ENCODE results near the gene SLC37A4.
"Not testable (repeated sequence)": the region's sequence is repeated elsewhere in the genome, so short reads cannot be mapped to it uniquely, and the experiment has no call there.

SLC37A4 gene

GRCh38 chr11:119030329-119031047 lies at the start of gene SLC37A4:
SLC37A4 (minus strand) TSS chr11:119030877.
- peaks cover 2% of the 10 kb centered on the region for H3K36me3 Mint-ChIP-seq
- no peaks in the 10 kb centered on the region for H3K27me3 Mint-ChIP-seq
- no peaks in the 10 kb centered on the region for H3K9me3 Mint-ChIP-seq
- ATAC-seq = peak; percentile 94
- H3K27ac Mint-ChIP-seq = peak within 1 kb of the TSS; percentile 85
- H3K4me1 Mint-ChIP-seq = peaks cover 23% of the 10 kb centered on the region
- peak within 1 kb of the TSS; percentile 88 for H3K4me3 Mint-ChIP-seq

- Mint-ChIP-seq H3K4me3 (no peak overlapping the region), H3K27me3 (no peaks in the 10 kb centered on the region), H3K9me3 (no peaks in the 10 kb centered on the region), H3K36me3 (peaks cover 60% of the 10 kb centered on the region), H3K27ac (no peak overlapping the region), H3K4me1 (no peaks in the 10 kb centered on the region)
- ATAC-seq = no peak
These were observed 48.2 kb upstream of the SLC37A4 start for GRCh38 chr11:119078675-119079420.

- ATAC-seq = no peak
- Mint-ChIP-seq H3K27me3 (no peaks in the 10 kb centered on the region), H3K4me3 (no peak overlapping the region), H3K4me1 (peaks cover 3% of the 10 kb centered on the region), H3K36me3 (peaks cover 68% of the 10 kb centered on the region), H3K9me3 (no peaks in the 10 kb centered on the region), H3K27ac (no peak overlapping the region)
These were observed 47.2 kb upstream of the SLC37A4 start for GRCh38 chr11:119077839-119078238.

GRCh38 chr11:119067371-119068222 lies 36.9 kb upstream of the SLC37A4 start, which contains the start of gene VPS11:
VPS11 (plus strand) TSS chr11:119067818; CDS start chr11:119067824, 6 bp downstream.
- ATAC-seq = peak; percentile 99
- Mint-ChIP-seq H3K4me1 (peaks cover 33% of the 10 kb centered on the region), H3K27me3 (no peaks in the 10 kb centered on the region), H3K36me3 (peaks cover 23% of the 10 kb centered on the region), H3K9me3 (no peaks in the 10 kb centered on the region), H3K4me3 (peak within 1 kb of the TSS; percentile 84), H3K27ac (peak within 1 kb of the TSS; percentile 89)

GRCh38 chr11:119065369-119065768 lies 34.7 kb upstream of the SLC37A4 start:
- Mint-ChIP-seq H3K4me1 (peaks cover 31% of the 10 kb centered on the region), H3K36me3 (peaks cover 11% of the 10 kb centered on the region), H3K4me3 (no peak overlapping the region), H3K9me3 (no peaks in the 10 kb centered on the region), H3K27me3 (no peaks in the 10 kb centered on the region), H3K27ac (no peak overlapping the region)
- no peak for ATAC-seq

- no peaks in the 10 kb centered on the region for H3K9me3 Mint-ChIP-seq
- H3K36me3 Mint-ChIP-seq = no peaks in the 10 kb centered on the region
- ATAC-seq = no peak
- H3K27ac Mint-ChIP-seq = no peak overlapping the region
- H3K27me3 Mint-ChIP-seq = no peaks in the 10 kb centered on the region
- H3K4me1 Mint-ChIP-seq = peaks cover 30% of the 10 kb centered on the region
- no peak overlapping the region for H3K4me3 Mint-ChIP-seq
These were observed 32.1 kb upstream of the SLC37A4 start for GRCh38 chr11:119062779-119063178.

GRCh38 chr11:119061256-119061655 lies 30.6 kb upstream of the SLC37A4 start:
- ATAC-seq = no peak
- H3K4me3 Mint-ChIP-seq = no peak overlapping the region
- peaks cover 30% of the 10 kb centered on the region for H3K4me1 Mint-ChIP-seq
- H3K27ac Mint-ChIP-seq = no peak overlapping the region
- H3K36me3 Mint-ChIP-seq = no peaks in the 10 kb centered on the region
- H3K27me3 Mint-ChIP-seq = no peaks in the 10 kb centered on the region
- no peaks in the 10 kb centered on the region for H3K9me3 Mint-ChIP-seq

GRCh38 chr11:119059128-119059527 lies 28.5 kb upstream of the SLC37A4 start:
- H3K36me3 Mint-ChIP-seq = peaks cover 18% of the 10 kb centered on the region
- not testable (repeated sequence) for H3K4me3 Mint-ChIP-seq, H3K9me3 Mint-ChIP-seq, H3K27me3 Mint-ChIP-seq, ATAC-seq, H3K27ac Mint-ChIP-seq
- H3K4me1 Mint-ChIP-seq = peaks cover 32% of the 10 kb centered on the region

GRCh38 chr11:119057000-119057769 lies 26.5 kb upstream of the SLC37A4 start, which contains the start of gene HYOU1:
HYOU1 (minus strand) TSS chr11:119057205; CDS start chr11:119056160, 1,045 bp downstream.
- Mint-ChIP-seq H3K4me3 (peak within 1 kb of the TSS; percentile 91), H3K4me1 (peaks cover 51% of the 10 kb centered on the region), H3K27me3 (no peaks in the 10 kb centered on the region), H3K27ac (peak within 1 kb of the TSS; percentile 95), H3K9me3 (no peaks in the 10 kb centered on the region), H3K36me3 (peaks cover 37% of the 10 kb centered on the region)
- peak; percentile 97 for ATAC-seq

- Mint-ChIP-seq H3K27me3 (no peaks in the 10 kb centered on the region), H3K36me3 (peaks cover 42% of the 10 kb centered on the region), H3K9me3 (no peaks in the 10 kb centered on the region), H3K4me3 (peak overlapping the region; percentile 91), H3K27ac (peak overlapping the region; percentile 95), H3K4me1 (peaks cover 58% of the 10 kb centered on the region)
- ATAC-seq = peak; percentile 3
These were observed 25.8 kb upstream of the SLC37A4 start for GRCh38 chr11:119056421-119056999.

GRCh38 chr11:119055901-119056300 lies 25.2 kb upstream of the SLC37A4 start:
- H3K4me1 Mint-ChIP-seq = peaks cover 64% of the 10 kb centered on the region
- no peaks in the 10 kb centered on the region for H3K27me3 Mint-ChIP-seq
- H3K4me3 Mint-ChIP-seq = peak overlapping the region; percentile 91
- ATAC-seq = no peak
- peak overlapping the region; percentile 95 for H3K27ac Mint-ChIP-seq
- H3K36me3 Mint-ChIP-seq = peaks cover 48% of the 10 kb centered on the region
- H3K9me3 Mint-ChIP-seq = no peaks in the 10 kb centered on the region

- no peaks in the 10 kb centered on the region for H3K9me3 Mint-ChIP-seq
- no peak overlapping the region for H3K4me3 Mint-ChIP-seq
- no peaks in the 10 kb centered on the region for H3K27me3 Mint-ChIP-seq
- ATAC-seq = no peak
- peaks cover 71% of the 10 kb centered on the region for H3K4me1 Mint-ChIP-seq
- H3K36me3 Mint-ChIP-seq = peaks cover 56% of the 10 kb centered on the region
- no peak overlapping the region for H3K27ac Mint-ChIP-seq
These were observed 23.7 kb upstream of the SLC37A4 start for GRCh38 chr11:119054418-119054817.

- H3K4me3 Mint-ChIP-seq = peak overlapping the region; percentile 77
- H3K36me3 Mint-ChIP-seq = peaks cover 77% of the 10 kb centered on the region
- H3K4me1 Mint-ChIP-seq = peaks cover 59% of the 10 kb centered on the region
- H3K27ac Mint-ChIP-seq = peak overlapping the region; percentile 61
- no peak for ATAC-seq
- no peaks in the 10 kb centered on the region for H3K27me3 Mint-ChIP-seq
- no peaks in the 10 kb centered on the region for H3K9me3 Mint-ChIP-seq
These were observed 21.6 kb upstream of the SLC37A4 start for GRCh38 chr11:119052163-119052814.

All from stimulated activated memory B cell treated with anti-CD40 and anti-IgM and Interleukin-4, amounts not matched to agents 10 μg/mL and 1 μg/mL and 100 μg/mL, for 72 hours (primary cell).